Lung (tissue), 12 donors: Measurements from ENCODE around the gene HGS. TPM values are rescaled to one million over a fixed set of nuclear protein-coding genes. Genes with fewer than 3 reads are reported as not detected.

Experiments used
- ATAC-seq: fragments of 200-7000 bp; cut with Tn5 transposase; one replicate; pipeline ENCODE4 v1.9.1; 2020; ENCODE audit warnings: moderate number of reproducible peaks; ENCODE audit not compliant: insufficient read depth, low FRiP score
- DNase-seq, 3 donors: peaks; one replicate each; pipeline ENCODE4 v3.0.0-alpha.2; 2013 to 2017
- H3K27ac ChIP-seq, 2 donors: one replicate each; pipeline ENCODE4 v1.5.1; 2013; ENCODE audit warnings: mild to moderate bottlenecking in 2 of 2, moderate library complexity in 2 of 2, control low read depth in 1 of 2, inconsistent platforms in 1 of 2, low read depth in 1 of 2, low read length in 1 of 2
- H3K27me3 ChIP-seq, 3 donors: one replicate each; pipeline ENCODE4 v1.5.1; 2013; ENCODE audit warnings: low read length in 2 of 3; ENCODE audit not compliant: control insufficient read depth in 3 of 3, insufficient read depth in 3 of 3
- H3K36me3 ChIP-seq, 4 donors: one replicate each; pipeline ENCODE4 v1.5.1; 2013; ENCODE audit warnings: low read length in 4 of 4, mild to moderate bottlenecking in 1 of 4, moderate library complexity in 1 of 4; ENCODE audit not compliant: control insufficient read depth in 4 of 4, insufficient read depth in 4 of 4
- H3K4me1 ChIP-seq, 5 donors: one replicate each; pipeline ENCODE4 v1.5.1; 2013; ENCODE audit warnings: low read length in 5 of 5, mild to moderate bottlenecking in 2 of 5, moderate library complexity in 1 of 5; ENCODE audit not compliant: control insufficient read depth in 5 of 5, insufficient read depth in 5 of 5
- H3K4me3 ChIP-seq: one replicate; pipeline ENCODE4 v1.5.1; 2013; ENCODE audit warnings: mild to moderate bottlenecking, control low read depth, moderate library complexity
- H3K9ac ChIP-seq, 2 donors: one replicate each; pipeline ENCODE4 v1.5.1; 2013; ENCODE audit warnings: low read length in 2 of 2, control low read depth in 1 of 2; ENCODE audit not compliant: insufficient read depth in 1 of 2
- H3K9me3 ChIP-seq, 4 donors: one replicate each; pipeline ENCODE4 v1.5.1; 2013; ENCODE audit warnings: low read length in 3 of 4, mild to moderate bottlenecking in 1 of 4, moderate library complexity in 1 of 4; ENCODE audit not compliant: control insufficient read depth in 4 of 4, insufficient read depth in 3 of 4
- WGBS, 2 donors: extraction: QIAGEN DNeasy Blood & Tissue Kit; methylation state at CpG; one replicate each; pipeline ENCODE4 v1.1.7; 2013; 5-methylcytosine and 5-hydroxymethylcytosine counted together
- polyA plus RNA-seq, 2 donors: library from polyadenylated mRNA; stranded (reverse); fragments of 200-250 nt; gene quantifications; one replicate each; pipeline ENCODE4 v1.2.1, GENCODE V29; 2013
- total RNA-seq, 2 donors: library from RNA; depleted of rRNA in 1 of 2; stranded (reverse); fragments of >200 nt in 1 of 2; gene quantifications; one replicate each; pipeline ENCODE4 v1.2.1, GENCODE V29; 2014 to 2021
- TF ChIP-seq, protein P1 (sequence below): IDR thresholded peaks from 2 replicates; pipeline ENCODE4 v1.5.1; 2012; ENCODE audit warnings: mild to moderate bottlenecking; ENCODE audit errors: control extremely low read depth, extremely low read depth
- donor health status: control.
- donor health status: control.
- donor health status: Bipolar disorder and iron deficiency.
- donor health status: healthy.
- donor health status: DM: yes; HTN: yes; CAD: no.

Gene HGS
- total and polyA plus RNA-seq, 4 donors = 51.5 to 128 (median 108) TPM

DNA sequence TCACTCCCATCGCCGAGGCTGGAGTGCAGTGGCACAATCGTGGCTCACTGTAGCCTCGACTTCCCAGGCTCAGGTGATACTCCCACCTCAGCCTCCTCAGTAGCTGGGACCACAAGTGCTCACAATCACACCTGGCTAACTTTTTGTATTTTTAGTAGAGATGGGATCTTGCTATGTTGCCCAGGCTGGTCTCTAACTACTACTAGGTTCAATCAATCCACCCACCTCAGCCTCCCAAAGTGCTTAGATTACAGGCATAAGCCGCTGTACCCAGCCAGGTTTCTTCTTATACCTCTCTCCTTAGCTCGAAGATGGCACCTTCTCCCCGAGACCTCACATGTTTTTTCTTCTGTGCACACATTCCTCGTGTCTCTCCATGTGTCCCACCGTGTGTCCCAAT, 43.8 kb upstream of the HGS start:
- Histone ChIP-seq H3K9me3 (no peaks in the 10 kb centered on the region), H3K27ac (no peak overlapping the region), H3K27me3 (no peaks in the 10 kb centered on the region), H3K36me3 (no peaks in the 10 kb centered on the region), H3K4me1 (peaks cover 0 to 14% (median 8%) of the 10 kb centered on the region in 5 donors), H3K4me3 (no peak overlapping the region), H3K9ac (no peak overlapping the region)
- 93 to 99% methylated on average over 9 of the region's 9 CpGs for WGBS, 2 donors
- TF ChIP-seq, protein P1, sequence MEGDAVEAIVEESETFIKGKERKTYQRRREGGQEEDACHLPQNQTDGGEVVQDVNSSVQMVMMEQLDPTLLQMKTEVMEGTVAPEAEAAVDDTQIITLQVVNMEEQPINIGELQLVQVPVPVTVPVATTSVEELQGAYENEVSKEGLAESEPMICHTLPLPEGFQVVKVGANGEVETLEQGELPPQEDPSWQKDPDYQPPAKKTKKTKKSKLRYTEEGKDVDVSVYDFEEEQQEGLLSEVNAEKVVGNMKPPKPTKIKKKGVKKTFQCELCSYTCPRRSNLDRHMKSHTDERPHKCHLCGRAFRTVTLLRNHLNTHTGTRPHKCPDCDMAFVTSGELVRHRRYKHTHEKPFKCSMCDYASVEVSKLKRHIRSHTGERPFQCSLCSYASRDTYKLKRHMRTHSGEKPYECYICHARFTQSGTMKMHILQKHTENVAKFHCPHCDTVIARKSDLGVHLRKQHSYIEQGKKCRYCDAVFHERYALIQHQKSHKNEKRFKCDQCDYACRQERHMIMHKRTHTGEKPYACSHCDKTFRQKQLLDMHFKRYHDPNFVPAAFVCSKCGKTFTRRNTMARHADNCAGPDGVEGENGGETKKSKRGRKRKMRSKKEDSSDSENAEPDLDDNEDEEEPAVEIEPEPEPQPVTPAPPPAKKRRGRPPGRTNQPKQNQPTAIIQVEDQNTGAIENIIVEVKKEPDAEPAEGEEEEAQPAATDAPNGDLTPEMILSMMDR = no peak
- ATAC-seq (no peak), DNase-seq (no peak)

DNA sequence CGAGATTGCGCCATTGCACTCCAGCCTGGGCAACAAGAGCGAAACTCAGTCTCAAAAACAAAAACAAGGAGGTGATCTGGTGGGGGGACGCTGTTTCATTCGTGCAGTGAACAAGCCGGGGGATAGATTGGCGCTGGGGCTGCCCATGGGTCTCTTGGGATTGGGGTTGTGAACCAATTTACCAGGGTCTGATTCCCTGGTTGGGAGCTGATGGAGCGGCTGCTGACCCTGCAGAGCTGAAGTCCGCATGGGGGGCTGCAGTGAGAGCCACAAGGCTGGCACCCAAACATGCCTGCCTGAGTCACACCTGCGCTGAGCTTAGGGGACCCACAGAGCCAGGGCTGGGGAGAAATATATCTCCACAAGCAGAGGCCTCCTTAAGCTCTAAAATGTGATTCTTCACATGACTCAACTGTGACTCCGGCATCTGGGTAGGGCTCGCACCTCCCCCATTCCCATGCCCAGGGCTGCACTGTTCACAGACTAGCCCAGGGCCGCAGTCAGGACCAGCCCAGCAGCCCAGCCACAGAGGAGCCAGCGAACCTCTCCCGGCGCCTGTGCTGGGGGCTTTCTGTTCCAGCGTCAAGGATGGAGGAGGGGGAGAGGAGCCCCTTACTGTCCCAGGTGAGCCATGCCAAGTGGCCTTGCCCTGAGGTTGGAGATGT, 41.9 kb upstream of the HGS start:
- Histone ChIP-seq H3K36me3 (peaks cover 0 to 2% (median 0%) of the 10 kb centered on the region in 4 donors), H3K27ac (no peak overlapping the region), H3K4me1 (peaks cover 0 to 3% (median 0%) of the 10 kb centered on the region in 5 donors), H3K4me3 (no peak overlapping the region), H3K9ac (no peak overlapping the region), H3K9me3 (peaks cover 0 to 2% (median 0%) of the 10 kb centered on the region in 4 donors), H3K27me3 (peaks cover 0 to 7% (median 0%) of the 10 kb centered on the region in 3 donors)
- WGBS, 2 donors = 93 to 97% methylated on average over 17 of the region's 17 CpGs
- TF ChIP-seq, protein P1 = no peak
- no peak for DNase-seq
- ATAC-seq = no peak

DNA sequence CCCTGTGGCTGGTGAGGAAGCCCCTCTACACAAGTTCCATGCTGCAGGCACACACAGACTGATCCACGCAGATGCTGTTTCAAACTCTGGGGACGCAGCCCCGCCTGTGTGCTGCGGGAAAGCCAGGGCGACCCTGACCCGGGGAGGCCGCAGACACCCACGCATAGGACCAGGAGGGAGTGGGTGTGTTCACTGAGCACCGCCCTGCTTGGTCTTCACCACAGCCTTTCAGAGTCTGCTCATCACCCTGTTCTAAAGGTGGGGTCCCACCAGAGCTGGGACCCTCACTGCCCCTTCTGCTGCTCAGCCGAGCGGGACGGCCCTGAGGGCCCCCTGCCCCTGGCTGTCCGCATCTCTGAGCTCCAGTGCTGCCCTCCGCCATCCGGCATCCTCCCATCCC, 39.3 kb upstream of the HGS start:
- H3K27me3 ChIP-seq = peaks cover 6 to 24% (median 14%) of the 10 kb centered on the region in 3 donors

More for the DNA sequence above, 39.3 kb upstream of the HGS start:
- no peak overlapping the region for H3K27ac ChIP-seq
- peaks cover 0 to 2% (median 0%) of the 10 kb centered on the region in 5 donors for H3K4me1 ChIP-seq
- WGBS, 2 donors = 95 to 98% methylated on average over 12 to 15 of the region's 15 CpGs
- no peak overlapping the region for H3K9ac ChIP-seq
- TF ChIP-seq, protein P1 = no peak
- DNase-seq = no peak
- H3K4me3 ChIP-seq = no peak overlapping the region
- H3K9me3 ChIP-seq = peaks cover 0 to 10% (median 0%) of the 10 kb centered on the region in 4 donors
- peaks cover 0 to 9% (median 0%) of the 10 kb centered on the region in 4 donors for H3K36me3 ChIP-seq
- ATAC-seq = no peak
